GM19043 (cell line): Measurements from ENCODE around the gene SKI.
"Not testable (repeated sequence)": the region's sequence is repeated elsewhere in the genome, so short reads cannot be mapped to it uniquely, and the experiment has no call there.

ENCODE experiments used
- ATAC-seq: cut with Tn5 transposase; IDR thresholded peaks from one replicate; pipeline ENCODE4 v1.9.1; 2021; ENCODE audit warnings: low read depth; ENCODE audit not compliant: unreplicated experiment

SKI gene

GRCh38 chr1:2330519-2331199 is 102.5 kb downstream of the SKI start:
- no peak for ATAC-seq

- no peak for ATAC-seq
Measured at GRCh38 chr1:2331200-2331544, 103.1 kb downstream of the SKI start.

DNA sequence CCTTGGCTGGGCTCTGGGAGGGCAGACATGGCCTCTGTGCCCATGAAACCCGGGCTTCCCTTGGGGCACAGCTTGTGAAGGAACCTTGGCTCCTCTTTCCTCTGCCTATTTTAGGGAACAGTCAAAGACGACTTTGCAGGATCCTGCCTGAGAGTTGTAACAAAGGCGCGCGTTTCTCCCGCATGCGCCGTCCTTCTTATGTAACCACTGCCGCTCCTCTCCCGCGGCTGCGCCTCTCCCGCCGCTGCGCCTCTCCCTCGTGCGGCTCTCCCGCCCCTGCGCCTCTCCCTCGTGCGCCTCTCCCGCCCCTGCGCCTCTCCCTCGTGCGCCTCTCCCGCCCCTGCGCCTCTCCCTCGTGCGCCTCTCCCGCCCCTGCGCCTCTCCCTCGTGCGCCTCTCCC is 103.5 kb downstream of the SKI start:
- ATAC-seq = not testable (repeated sequence)

- no peak for ATAC-seq
Measured at GRCh38 chr1:2334366-2334765, 106.2 kb downstream of the SKI start.

- ATAC-seq = no peak
Measured at GRCh38 chr1:2334883-2335534, 106.9 kb downstream of the SKI start.

GRCh38 chr1:2335721-2336455 is 107.8 kb downstream of the SKI start:
- ATAC-seq = no peak

DNA sequence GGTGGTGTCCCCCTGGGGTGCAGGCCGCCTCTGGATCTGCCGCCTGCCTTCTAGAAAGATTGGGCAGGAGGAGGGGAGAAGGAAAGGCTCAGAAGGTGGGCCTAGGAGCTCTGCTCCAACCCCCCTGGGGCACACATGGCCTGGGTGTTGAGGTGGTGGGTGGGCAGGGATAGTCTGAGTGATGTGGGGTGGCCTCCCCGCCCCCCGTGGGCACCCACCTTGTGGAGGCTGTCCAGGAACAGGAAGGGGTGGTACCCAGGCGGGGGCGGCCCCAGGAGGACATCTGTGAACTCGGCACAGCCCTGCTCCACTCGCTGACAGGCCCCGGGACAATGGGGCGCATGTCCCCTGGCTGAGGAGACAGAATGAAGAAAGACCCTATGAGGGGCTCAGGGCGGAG is 108.4 kb downstream of the SKI start:
- ATAC-seq = no peak

- ATAC-seq = no peak
Measured at GRCh38 chr1:2337081-2337480, 109.0 kb downstream of the SKI start.

DNA sequence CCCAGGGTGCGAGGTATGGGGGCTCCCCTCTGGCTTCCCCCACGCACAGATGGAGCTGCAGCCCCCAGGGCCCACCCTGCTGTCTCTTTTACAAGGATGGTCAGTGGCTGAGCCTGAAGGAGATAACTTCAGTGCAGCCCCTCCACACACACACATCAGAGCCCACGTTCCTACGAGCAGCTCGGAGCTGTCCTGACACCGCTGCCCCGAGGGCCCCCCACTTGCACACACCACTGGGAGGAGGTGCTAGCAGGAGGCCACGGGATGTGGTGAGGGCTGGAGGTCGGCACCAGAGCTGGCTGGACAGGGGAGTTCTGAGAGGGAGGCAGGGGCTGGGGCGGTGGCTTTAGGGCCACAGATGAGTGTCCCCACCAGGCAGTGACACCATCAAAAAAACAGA is 109.4 kb downstream of the SKI start:
- no peak for ATAC-seq

DNA sequence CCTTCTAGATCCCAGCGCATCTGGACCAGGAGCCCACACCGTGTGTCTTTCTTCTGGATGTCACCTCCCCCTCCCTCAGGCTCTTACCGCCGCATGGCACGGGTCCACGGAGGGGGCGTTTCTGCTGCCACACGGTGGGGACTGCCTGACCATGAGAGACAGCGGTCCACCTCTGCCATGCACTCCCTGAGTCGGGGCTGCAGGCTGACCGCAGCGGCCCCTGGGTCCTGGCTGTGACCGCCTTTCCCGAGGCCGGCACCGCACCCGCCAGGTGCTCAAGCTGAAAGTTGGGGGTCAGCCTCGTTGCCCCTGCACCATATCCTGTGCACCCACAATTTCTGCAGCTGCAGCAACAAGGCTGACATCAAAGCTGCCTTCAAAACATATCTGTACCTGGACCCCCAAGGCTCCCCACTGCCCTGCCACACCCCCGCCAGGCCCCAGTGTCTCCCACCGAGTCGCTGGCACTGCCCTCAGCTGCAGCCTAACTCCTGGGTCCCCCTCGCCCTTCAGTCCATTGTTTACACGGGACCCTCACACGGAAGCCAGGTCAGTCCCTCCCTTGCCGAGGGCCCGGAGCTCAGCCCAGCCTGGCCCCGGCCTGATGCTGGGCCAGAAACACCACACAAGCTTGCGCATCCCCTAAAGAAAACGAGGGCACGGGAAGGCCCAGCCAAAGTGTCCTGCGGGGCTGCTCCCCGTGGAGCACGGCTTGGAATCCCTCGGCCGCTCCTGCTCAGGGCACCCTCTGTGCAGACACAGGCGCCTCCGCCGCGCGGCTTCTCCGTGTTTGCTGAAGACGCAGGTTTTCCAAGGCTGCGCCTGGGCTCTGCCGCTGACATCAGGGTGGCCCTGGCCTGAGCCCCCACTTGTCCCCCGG is 111.3 kb downstream of the SKI start:
- no peak for ATAC-seq

GRCh38 chr1:2340086-2340917 is 112.2 kb downstream of the SKI start:
- no peak for ATAC-seq

DNA sequence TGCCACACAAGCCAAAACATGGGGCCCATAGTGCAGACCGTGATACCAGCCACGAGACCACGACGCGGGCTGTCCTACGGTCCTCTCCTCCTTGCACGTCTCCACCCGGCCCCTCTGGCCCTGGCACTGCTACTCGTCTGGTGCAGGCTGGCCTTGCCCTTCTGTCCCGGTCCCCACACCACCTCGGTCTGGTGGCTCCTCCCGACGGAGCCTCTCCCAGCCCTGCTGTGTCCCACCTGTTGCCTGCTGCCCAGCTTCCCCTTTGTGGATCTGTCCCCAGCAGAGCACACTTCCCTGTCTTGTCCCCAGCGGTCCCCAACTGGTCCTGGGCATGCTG is 112.8 kb downstream of the SKI start:
- ATAC-seq = no peak

DNA sequence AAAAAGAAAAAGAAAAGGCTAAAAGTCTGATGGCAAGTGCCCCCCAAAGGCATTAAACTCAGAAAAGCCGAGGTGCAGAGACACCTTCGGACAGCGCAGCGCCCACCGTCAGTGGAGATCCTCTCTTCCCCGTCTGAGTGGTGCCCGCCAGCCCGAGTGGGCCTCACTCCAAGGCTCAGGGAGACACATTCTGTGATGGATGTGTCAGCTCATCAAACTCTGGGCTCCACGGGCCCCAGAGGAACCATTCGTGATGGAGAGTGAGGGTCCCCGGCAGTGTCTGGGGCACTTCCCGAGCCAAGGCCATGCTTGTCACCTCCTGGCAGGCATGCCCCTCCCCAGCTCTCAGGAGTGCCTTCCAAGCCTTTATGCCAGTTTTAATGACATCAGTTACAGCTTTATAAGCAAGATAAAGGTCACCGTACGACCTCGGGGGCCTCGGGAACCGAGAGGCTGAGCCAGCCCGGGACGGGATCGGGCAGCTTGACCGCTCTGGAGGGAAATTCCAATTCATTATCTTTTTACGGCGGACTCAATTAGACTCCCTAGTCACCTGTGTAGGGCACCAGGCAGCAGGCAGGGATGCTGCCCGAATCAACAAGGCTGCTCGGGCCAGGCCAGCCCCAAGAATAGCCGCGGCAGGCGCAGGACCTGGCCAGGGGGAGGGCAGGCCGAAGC is 113.7 kb downstream of the SKI start:
- no peak for ATAC-seq

GRCh38 chr1:2342384-2343022 is 114.4 kb downstream of the SKI start:
- no peak for ATAC-seq

DNA sequence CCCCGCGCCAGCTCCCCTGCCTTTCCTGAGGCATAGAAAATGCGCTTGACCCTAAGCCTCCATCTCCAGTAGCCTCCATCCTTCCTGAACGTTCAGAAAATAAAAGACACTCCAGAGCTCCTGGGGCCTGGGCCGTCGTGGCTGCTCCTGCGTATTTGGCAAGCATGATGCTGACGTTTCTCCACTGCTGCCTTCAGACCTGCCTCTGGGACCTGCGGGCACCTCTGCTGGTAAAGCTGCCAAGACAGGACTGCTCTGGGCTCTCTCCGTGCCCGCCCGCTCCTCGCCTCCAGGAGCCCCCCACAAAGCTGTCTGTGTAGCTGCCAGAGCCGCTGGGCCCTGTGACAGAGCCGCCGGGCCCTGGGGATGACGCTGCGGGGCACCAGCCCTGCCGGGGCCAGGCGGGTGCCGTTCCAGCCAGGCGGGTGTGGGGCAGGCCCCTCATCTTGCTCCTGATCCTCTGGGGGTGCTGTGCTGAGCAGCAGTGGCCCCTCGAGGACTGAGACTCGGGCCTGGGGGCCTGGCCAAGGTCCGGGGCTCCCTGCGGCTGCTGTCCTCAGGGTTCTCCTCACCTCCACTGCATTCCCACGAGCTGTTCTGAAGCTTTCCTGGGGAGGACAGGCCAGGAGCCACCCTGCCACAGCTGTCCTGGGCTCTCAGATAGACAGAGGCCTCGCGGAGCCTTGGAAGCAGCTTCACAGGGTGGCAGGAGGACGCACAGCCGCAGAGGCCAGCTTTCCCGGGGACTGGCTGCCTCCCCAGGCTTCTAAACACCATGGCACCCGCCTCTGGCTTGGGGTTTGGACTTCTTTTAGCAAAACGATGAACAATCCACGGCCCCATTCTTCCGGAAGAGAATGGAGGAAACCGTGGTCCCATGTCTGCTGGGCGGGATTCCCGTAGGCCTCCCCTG is 115.2 kb downstream of the SKI start:
- no peak for ATAC-seq

DNA sequence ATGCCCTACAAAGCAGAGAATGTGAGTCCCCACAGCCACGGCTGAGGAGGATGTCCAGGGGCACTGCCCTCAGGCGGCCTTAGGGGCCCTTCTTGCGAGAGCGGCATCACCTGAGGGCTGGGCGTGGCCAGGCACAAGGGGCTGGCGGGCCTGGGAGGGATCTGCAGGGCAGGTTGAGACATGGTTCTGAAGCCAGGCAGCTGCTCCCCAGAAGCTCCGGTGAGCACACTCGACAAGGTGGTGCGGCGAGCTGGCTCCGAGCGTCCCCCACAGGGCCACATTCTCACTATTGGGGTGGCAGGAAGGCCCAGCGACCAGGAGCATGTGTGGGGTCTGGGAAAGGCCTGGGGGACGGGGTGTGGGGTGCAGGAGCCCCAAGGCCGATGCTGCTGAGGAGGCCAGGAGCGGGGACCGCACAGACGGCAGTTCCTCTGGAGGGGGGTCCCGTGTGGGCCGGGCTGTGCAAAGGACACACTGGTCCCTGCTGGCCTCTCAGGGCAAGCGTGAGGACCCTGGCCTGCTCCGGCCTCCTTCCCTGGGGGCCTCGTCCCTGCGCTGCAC is 116.1 kb downstream of the SKI start:
- ATAC-seq = no peak

- ATAC-seq = no peak
Measured at GRCh38 chr1:2344744-2345296, 116.7 kb downstream of the SKI start.
